Stomach (tissue), 9 donors: ENCODE measurements around the gene KIZ. TPM values are rescaled to one million over a fixed set of nuclear protein-coding genes. Genes with fewer than 3 reads are reported as not detected.

Experiments
- DNase-seq, 2 donors: peaks; one replicate each; pipeline versions ENCODE4 v3.0.0 to v3.0.0-alpha.2; 2013 to 2019
- H3K27ac ChIP-seq, 5 donors: fragments of 200-600 bp in 4 of 5; sonication (generic) in 4 of 5; one replicate each; pipeline ENCODE4 v1.5.1; 2013 to 2019; ENCODE audit warnings: mild to moderate bottlenecking in 1 of 5, moderate library complexity in 1 of 5
- H3K27me3 ChIP-seq, 3 donors: fragments of 200-600 bp; sonication (generic); one replicate each; pipeline ENCODE4 v1.5.1; 2017 to 2019; ENCODE audit warnings: mixed run types in 1 of 3
- H3K36me3 ChIP-seq, 4 donors: fragments of 200-600 bp; sonication (generic); 1 replicate in 3 of 4; 2 replicates in 1 of 4; pipeline ENCODE4 v1.5.1; 2016 to 2019
- H3K4me1 ChIP-seq, 4 donors: fragments of 200-600 bp; sonication (generic); one replicate each; pipeline ENCODE4 v1.5.1; 2016 to 2019
- H3K4me3 ChIP-seq, 4 donors: fragments of 200-600 bp; sonication (generic) in 3 of 4; one replicate each; pipeline ENCODE4 v1.5.1; 2016 to 2019; ENCODE audit warnings: mild to moderate bottlenecking in 1 of 4
- H3K9me3 ChIP-seq, 4 donors: fragments of 200-600 bp; sonication (generic); one replicate each; pipeline ENCODE4 v1.5.1; 2016 to 2019
- CTCF ChIP-seq, 7 experiments: fragments of 450-650 bp in 4 of 7; fragments of 200-600 bp in 3 of 7; sonication (generic) in 3 of 7; IDR thresholded peaks; one replicate each; pipeline ENCODE4 v1.5.1; 2016 to 2019; ENCODE audit warnings: antibody characterized with exemption in 7 of 7, control low read depth in 2 of 7, mild to moderate bottlenecking in 1 of 7
- EP300 ChIP-seq: sonication (generic); formaldehyde crosslinking; IDR thresholded peaks from one replicate; pipeline ENCODE4 v1.6.1; 2017; ENCODE audit warnings: antibody characterized with exemption
- POLR2A ChIP-seq, 4 donors: fragments of 450-650 bp; IDR thresholded peaks; one replicate each; pipeline ENCODE4 v1.6.1; 2016; ENCODE audit warnings: antibody characterized with exemption in 4 of 4, control low read depth in 2 of 4, mild to moderate bottlenecking in 1 of 4, moderate library complexity in 1 of 4
- POLR2AphosphoS5 ChIP-seq, 3 donors: sonication (generic); formaldehyde crosslinking; IDR thresholded peaks; one replicate each; pipeline ENCODE4 v1.6.1; 2016; ENCODE audit warnings: antibody characterized with exemption in 3 of 3
- WGBS, 5 donors: extraction: QIAGEN DNeasy Blood & Tissue Kit in 3 of 5; methylation state at CpG; one replicate each; pipeline versions ENCODE4 v1.1.5 to v1.1.7; 2013 to 2018; 5-methylcytosine and 5-hydroxymethylcytosine counted together
- intact Hi-C: fragments of 100-400 bp; cut with DNase I; formaldehyde crosslinking; loops from one replicate; pipeline ENCODE4 v1.15.1; 2023; ENCODE audit warnings: low total_unique reads
- polyA plus RNA-seq, 3 donors: library from polyadenylated mRNA; stranded (reverse); fragments of 200-250 nt; gene quantifications; one replicate each; pipeline ENCODE4 v1.2.3, GENCODE V29; 2013
- total RNA-seq, 5 donors: library from RNA; depleted of rRNA; stranded (reverse); fragments of >200 nt; gene quantifications; one replicate each; pipeline versions ENCODE4 v1.1.0 to v1.2.3, GENCODE V29; 2014 to 2016
- donor health status: healthy with polysubstance abuse.
- donor health status: Bipolar disorder and iron deficiency.
- donor health status: healthy.

KIZ gene
- total and polyA plus RNA-seq, 8 donors, result 11.7 to 38.2 (median 15.1) TPM

GRCh38 chr20:21272679-21273078 is 146.8 kb downstream of the KIZ start:
- WGBS, 5 donors, result 62 to 89% (median 81%) methylated on average over 3 of the region's 3 CpGs
- no peaks in the 10 kb centered on the region for H3K4me1 ChIP-seq
- TF ChIP-seq EP300 (no peak), POLR2AphosphoS5 (IDR thresholded peaks at IDR 0.05) (no peak), CTCF (IDR thresholded peaks at IDR 0.05) (no peak), POLR2A (IDR thresholded peaks at IDR 0.05) (no peak)
- DNase-seq, result no peak
- no peaks in the 10 kb centered on the region for H3K27me3 ChIP-seq
- intact Hi-C loops, result no loop called here
- no peak overlapping the region for H3K4me3 ChIP-seq
- H3K27ac ChIP-seq, result no peak overlapping the region
- H3K9me3 ChIP-seq, result peaks cover 0 to 6% (median 2%) of the 10 kb centered on the region in 4 donors
- H3K36me3 ChIP-seq, result no peaks in the 10 kb centered on the region

GRCh38 chr20:21273755-21274386 is 148.0 kb downstream of the KIZ start:
- no peak for DNase-seq
- Histone ChIP-seq H3K27me3 (no peaks in the 10 kb centered on the region), H3K36me3 (no peaks in the 10 kb centered on the region), H3K4me1 (no peaks in the 10 kb centered on the region), H3K27ac (no peak overlapping the region), H3K9me3 (peaks cover 0 to 6% (median 2%) of the 10 kb centered on the region in 4 donors), H3K4me3 (no peak overlapping the region)
- 76 to 83% (median 82%) methylated on average over 8 of the region's 8 CpGs for WGBS, 5 donors
- TF ChIP-seq POLR2A (IDR thresholded peaks at IDR 0.05), result no peak
- no peak for TF ChIP-seq EP300
- intact Hi-C loops, result no loop called here

GRCh38 chr20:21278829-21279228 is 152.9 kb downstream of the KIZ start:
- Histone ChIP-seq H3K27ac (no peak overlapping the region), H3K4me3 (no peak overlapping the region), H3K36me3 (no peaks in the 10 kb centered on the region), H3K27me3 (peaks cover 0 to 6% (median 0%) of the 10 kb centered on the region in 3 donors), H3K4me1 (no peaks in the 10 kb centered on the region), H3K9me3 (no peaks in the 10 kb centered on the region)
- intact Hi-C loops, result no loop called here
- TF ChIP-seq CTCF (IDR thresholded peaks at IDR 0.05) (no peak), EP300 (no peak), POLR2A (IDR thresholded peaks at IDR 0.05) (no peak), POLR2AphosphoS5 (IDR thresholded peaks at IDR 0.05) (no peak)
- whole genome bisulfite sequencing, 5 donors, result 91 to 98% (median 94%) methylated on average over 2 of the region's 2 CpGs
- DNase-seq, result no peak

- Histone ChIP-seq H3K9me3 (no peaks in the 10 kb centered on the region), H3K27ac (no peak overlapping the region), H3K4me1 (no peaks in the 10 kb centered on the region), H3K36me3 (no peaks in the 10 kb centered on the region), H3K27me3 (peaks cover 0 to 6% (median 0%) of the 10 kb centered on the region in 3 donors), H3K4me3 (no peak overlapping the region)
- TF ChIP-seq EP300, result no peak
- TF ChIP-seq POLR2AphosphoS5 (IDR thresholded peaks at IDR 0.05), result no peak
- TF ChIP-seq CTCF (IDR thresholded peaks at IDR 0.05), result no peak
- TF ChIP-seq POLR2A (IDR thresholded peaks at IDR 0.05), result no peak
- DNase-seq, result no peak
- WGBS, 5 donors, result 41 to 59% (median 50%) methylated on average over 7 of the region's 7 CpGs
- intact Hi-C loops, result no loop called here
Measured at GRCh38 chr20:21279706-21280521, 154.0 kb downstream of the KIZ start.
